ENCODE data around the gene ADGRA3. TPM values are rescaled to one million over a fixed set of nuclear protein-coding genes. Genes with fewer than 3 reads are reported as not detected.
"Not testable (repeated sequence)": the region's sequence is repeated elsewhere in the genome, so short reads cannot be mapped to it uniquely, and the experiment has no call there.

The ADGRA3 gene
- total RNA-seq, 1 donor from 2014 or later: 15.8 TPM

DNA sequence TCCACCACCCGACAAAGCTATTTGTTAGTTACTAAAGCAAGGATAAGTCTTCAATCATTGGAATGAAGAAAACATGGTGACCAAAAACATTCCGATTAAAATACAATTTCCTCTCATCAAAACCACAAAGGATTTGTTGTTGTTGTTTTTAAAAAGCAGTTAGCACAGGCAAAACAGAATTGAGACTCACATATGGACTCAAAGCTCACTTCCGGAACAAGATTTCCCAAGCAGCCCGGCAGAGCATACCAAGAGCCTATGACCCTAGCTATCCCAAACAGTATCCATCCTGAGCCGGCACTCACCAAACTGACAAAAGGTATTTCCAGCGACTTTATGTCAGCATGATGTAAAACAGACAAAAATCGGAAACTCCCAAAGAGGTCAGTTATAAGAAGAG lies 39.9 kb downstream of the ADGRA3 start:
- Histone ChIP-seq H3K9me3 (no peaks in the 10 kb centered on the region), H3K36me3 (no peaks in the 10 kb centered on the region), H3K27ac (no peak overlapping the region), H3K27me3 (ENCODE audit: low read depth) (no peaks in the 10 kb centered on the region), H3K4me3 (no peak overlapping the region), H3K4me1 (no peaks in the 10 kb centered on the region)
- DNase-seq (no peak), ATAC-seq (no peak)
- intact Hi-C loops (cut with DNase I): no loop called here
- no peak for TF ChIP-seq CTCF (IDR thresholded peaks at IDR 0.05)

- H3K27me3 ChIP-seq (ENCODE audit: low read depth); H3K9me3 ChIP-seq; intact Hi-C loops (cut with DNase I); H3K36me3 ChIP-seq; ATAC-seq; DNase-seq; H3K4me1 ChIP-seq; H3K4me3 ChIP-seq; H3K27ac ChIP-seq: not testable (repeated sequence)
Observed at GRCh38 chr4:22475311-22475646, 40.6 kb downstream of the ADGRA3 start.

- no peak for ATAC-seq
- intact Hi-C loops (cut with DNase I): no loop called here
- H3K27ac ChIP-seq: no peak overlapping the region
Observed at GRCh38 chr4:22474636-22475310, 41.1 kb downstream of the ADGRA3 start.

GRCh38 chr4:22473268-22473667 lies 42.6 kb downstream of the ADGRA3 start:
- Histone ChIP-seq H3K4me3 (no peak overlapping the region), H3K27ac (no peak overlapping the region), H3K9me3 (no peaks in the 10 kb centered on the region), H3K36me3 (no peaks in the 10 kb centered on the region), H3K27me3 (ENCODE audit: low read depth) (no peaks in the 10 kb centered on the region), H3K4me1 (no peaks in the 10 kb centered on the region)
- intact Hi-C loops (cut with DNase I): no loop called here
- ATAC-seq: no peak
- no peak for TF ChIP-seq CTCF (IDR thresholded peaks at IDR 0.05)
- no peak for DNase-seq

More at GRCh38 chr4:22474636-22475310, 41.1 kb downstream of the ADGRA3 start:
- TF ChIP-seq CTCF (IDR thresholded peaks at IDR 0.05): no peak
- no peak for DNase-seq
- Histone ChIP-seq H3K27me3 (ENCODE audit: low read depth) (no peaks in the 10 kb centered on the region), H3K4me1 (no peaks in the 10 kb centered on the region), H3K36me3 (no peaks in the 10 kb centered on the region), H3K4me3 (no peak overlapping the region), H3K9me3 (no peaks in the 10 kb centered on the region)

DNA sequence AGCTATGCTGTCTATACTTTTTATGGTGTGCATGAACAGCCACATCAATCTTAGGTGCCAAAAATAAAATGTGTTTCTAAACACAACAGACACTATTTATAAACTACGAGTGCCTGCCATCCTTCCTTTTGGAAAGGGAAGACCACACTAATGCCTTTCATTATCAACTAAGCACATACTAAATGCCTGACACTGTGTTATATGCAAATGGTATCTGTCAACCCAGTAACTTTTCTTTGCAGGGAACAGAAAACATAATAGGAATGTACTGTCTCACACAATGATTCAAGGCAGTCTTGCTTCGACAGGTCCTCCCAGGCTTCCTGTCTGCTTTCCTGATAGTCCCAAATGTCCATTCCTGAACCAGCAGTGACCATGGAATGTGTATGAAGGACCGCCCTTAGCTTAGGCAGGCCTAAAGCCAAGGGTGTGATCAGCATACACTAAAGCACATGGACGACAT lies 43.8 kb downstream of the ADGRA3 start:
- DNase-seq: no peak

More for the DNA sequence above, 43.8 kb downstream of the ADGRA3 start:
- no peak for TF ChIP-seq CTCF (IDR thresholded peaks at IDR 0.05)
- no peak overlapping the region for H3K4me3 ChIP-seq
- H3K9me3 ChIP-seq: no peaks in the 10 kb centered on the region
- intact Hi-C loops (cut with DNase I): no loop called here
- H3K36me3 ChIP-seq: no peaks in the 10 kb centered on the region
- H3K27me3 ChIP-seq (ENCODE audit: low read depth): no peaks in the 10 kb centered on the region
- H3K4me1 ChIP-seq: no peaks in the 10 kb centered on the region
- no peak for ATAC-seq
- H3K27ac ChIP-seq: no peak overlapping the region

All from lower lobe of right lung (tissue), 2 donors.